ENCODE measurements around the gene KLF15.

The KLF15 gene

DNA sequence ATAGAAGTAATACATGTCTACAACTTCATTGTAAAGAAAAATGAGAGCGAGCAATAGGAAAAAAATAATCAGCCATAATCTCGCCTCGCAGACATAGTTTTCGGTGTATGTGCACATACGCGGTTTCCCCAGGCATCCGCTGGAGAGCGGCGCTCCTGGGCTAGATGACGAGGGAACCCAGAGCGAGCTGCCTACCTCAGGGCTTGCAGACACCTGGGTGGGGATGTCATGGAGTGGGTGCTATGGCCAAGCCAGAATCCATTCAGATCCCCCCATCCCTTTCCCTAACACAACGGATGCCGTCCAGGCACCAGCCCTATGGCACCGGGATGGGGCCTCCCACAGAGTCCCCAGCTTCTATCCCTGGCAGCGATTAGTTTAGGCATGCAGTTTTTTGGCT is 33.0 kb upstream of the KLF15 start:
- DNase-seq (ENCODE audit: extremely low spot score, insufficient read length, low read depth) (no peak), FAIRE-seq (no peak)

DNA sequence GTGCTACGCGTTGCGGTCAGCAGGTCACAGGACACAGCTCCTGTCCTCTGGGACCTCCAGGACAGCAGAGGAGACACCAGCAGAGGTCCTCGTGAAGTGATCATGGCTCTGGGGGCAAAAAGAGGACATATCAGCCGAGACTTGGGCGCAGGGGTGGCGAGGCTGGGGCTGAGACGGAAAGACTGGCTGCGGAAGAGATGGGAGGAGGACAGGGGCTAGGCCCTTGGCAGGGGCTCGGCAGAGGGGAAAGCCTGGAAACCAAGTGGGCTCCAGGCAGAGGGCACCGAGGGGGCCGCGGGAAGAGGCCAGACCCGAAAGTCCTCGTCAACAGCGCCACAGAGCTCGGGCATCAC is 32.6 kb upstream of the KLF15 start:
- DNase-seq (ENCODE audit: extremely low spot score, insufficient read length, low read depth) (no peak), FAIRE-seq (no peak)

GRCh38 chr3:126389112-126389793 is 32.0 kb upstream of the KLF15 start:
- peak; percentile 71 for FAIRE-seq
- peak; percentile 58 for DNase-seq (ENCODE audit: extremely low spot score, insufficient read length, low read depth)

GRCh38 chr3:126381966-126382365 is 24.8 kb upstream of the KLF15 start:
- DNase-seq (ENCODE audit: extremely low spot score, insufficient read length, low read depth), result no peak
- FAIRE-seq, result no peak

DNA sequence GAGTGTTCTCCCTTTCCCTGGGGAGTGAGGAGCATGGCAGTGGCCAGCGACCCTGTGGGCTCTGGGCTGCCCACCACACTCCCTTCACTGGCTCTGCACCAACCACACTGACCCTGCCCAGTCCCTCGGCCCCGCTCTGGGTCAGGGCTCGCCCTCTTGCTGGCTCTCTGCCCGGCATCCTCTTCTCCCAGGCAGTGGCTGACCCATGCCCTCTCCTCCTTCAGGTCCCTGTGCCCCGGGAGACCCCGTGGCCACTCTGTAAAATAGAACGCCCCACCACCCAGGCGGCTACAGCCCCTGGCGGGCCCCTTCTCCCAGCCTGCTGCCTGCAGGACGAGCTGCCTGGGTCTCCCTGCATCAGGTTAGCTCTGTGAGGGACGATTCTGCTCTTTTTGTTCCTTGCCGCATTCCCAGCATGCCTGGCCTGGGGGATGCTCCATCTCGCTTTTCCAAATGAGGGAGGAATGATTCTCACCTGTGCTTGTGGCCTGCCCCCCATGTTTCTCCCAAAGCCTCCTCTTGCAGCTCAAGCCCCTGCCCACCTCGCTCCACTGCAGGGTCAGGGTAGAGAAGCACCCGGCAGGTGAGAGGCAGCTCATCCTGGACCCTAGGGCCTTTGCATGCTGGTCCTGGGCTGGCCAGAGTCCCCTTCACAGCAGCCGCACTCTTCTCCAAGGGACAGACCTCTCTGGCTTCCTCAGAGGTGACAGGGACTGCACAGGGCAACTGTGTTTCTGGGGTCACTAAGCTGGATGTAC is 23.0 kb upstream of the KLF15 start:
- DNase-seq (ENCODE audit: extremely low spot score, insufficient read length, low read depth) (no peak), FAIRE-seq (no peak)

DNA sequence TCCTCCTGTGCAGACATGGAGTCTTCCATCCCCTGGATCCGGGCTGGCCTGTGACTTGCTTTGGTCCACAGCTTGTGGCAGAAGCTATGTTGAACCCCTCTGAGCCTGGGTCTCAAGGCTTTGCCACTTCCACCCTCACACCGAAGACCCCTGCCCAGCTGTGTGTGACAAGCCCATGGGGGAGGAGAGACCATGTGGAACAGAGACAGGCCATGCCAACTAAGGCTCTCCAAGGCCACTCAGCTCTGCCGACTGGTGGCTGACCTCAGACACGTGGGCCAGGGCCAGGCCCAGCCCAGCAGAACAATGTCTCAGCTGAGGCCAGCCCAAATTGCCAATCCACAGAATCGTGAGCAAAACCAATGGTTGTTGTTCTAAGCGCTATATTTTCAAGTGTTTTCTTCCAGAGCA is 21.1 kb upstream of the KLF15 start:
- FAIRE-seq (no peak), DNase-seq (ENCODE audit: extremely low spot score, insufficient read length, low read depth) (no peak)

GRCh38 chr3:126377211-126377610 is 20.0 kb upstream of the KLF15 start:
- no peak for FAIRE-seq
- DNase-seq (ENCODE audit: extremely low spot score, insufficient read length, low read depth), result no peak

- FAIRE-seq, result no peak
- no peak for DNase-seq (ENCODE audit: extremely low spot score, insufficient read length, low read depth)
Measured at GRCh38 chr3:126376444-126376843, 19.2 kb upstream of the KLF15 start.

GRCh38 chr3:126375835-126376331 is 18.7 kb upstream of the KLF15 start:
- no peak for DNase-seq (ENCODE audit: extremely low spot score, insufficient read length, low read depth)
- no peak for FAIRE-seq

DNA sequence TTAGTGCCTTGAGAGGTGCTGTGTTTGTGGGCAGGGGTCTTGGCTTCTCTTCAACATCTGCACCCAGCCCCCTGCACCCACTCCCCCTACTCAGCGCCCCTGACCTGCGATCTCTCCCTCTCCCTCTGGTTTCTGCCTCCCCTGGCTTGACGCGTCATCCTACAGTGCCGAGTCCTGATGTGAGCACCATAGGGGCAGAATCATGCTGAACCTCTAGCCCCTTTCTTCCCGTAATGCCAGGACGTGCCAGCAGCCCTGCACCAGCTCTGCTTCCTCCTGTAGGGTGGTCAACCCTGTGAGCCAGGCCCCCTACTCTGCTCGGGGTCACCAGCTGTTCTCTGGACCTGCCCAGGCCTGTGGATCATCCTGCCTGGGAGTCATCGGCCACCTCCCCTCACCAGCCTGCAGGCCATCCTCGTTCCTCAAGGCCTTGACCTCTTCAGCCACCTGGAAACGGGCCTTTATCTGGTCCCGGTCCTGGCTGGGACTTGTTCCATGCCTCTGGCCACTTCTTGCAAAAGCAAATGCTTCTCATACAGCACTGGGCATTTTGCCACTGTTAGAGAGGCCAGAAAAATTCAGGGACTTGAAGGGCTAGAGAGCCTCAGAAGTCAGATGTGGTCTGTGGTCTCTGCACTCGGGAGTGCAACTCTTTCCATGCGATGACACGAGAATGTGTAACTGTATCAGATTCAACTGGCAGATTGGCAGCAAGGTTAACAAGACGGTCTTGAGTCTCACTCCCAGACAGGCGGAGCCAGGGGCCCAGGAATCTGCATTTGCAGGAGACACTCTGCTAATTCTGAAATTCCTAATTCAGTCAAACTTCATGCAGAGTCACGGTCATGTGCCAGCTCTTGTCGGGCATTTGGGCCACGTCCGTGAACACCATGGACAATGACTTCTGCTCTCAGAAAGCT is 16.7 kb upstream of the KLF15 start:
- DNase-seq (ENCODE audit: extremely low spot score, insufficient read length, low read depth), result no peak
- no peak for FAIRE-seq

- no peak for DNase-seq (ENCODE audit: extremely low spot score, insufficient read length, low read depth)
- FAIRE-seq, result no peak
Measured at GRCh38 chr3:126373146-126373613, 16.0 kb upstream of the KLF15 start.

DNA sequence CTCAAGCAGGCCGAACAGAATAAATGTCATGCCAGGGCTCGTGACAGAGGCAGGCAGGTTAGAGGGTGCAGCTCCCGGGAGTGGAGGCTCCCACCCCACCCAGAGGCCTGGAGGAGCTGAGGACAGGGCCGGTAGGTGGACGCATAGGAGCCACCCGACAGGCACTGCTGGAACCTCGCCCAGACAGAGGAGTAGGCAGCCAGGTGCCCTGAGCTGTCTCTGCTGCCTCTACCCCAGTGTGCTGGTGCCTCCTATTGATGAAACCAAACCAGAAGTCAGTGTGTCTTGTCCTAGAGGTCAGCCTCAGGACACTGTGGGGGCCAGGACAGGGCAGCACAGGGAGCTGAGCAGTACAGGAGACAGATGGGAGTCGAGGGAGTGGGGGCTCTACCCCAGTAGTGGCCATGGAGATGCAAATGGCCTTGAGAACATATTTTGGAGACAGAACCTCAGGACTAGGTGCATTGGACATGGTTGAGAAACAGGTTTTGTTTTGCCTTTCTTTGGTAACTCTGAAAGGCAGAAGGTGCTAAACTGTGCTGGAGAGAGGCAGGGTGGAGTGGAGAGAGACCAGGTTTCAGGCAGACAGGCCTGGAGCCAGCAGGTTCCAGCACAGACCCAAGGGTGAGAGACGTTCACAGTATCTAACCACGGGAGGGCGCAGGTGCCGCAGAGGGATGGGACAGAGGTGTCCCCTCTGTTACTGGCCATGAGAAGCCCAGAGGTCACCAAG is 15.4 kb upstream of the KLF15 start:
- FAIRE-seq (no peak), DNase-seq (ENCODE audit: extremely low spot score, insufficient read length, low read depth) (no peak)

- DNase-seq (ENCODE audit: extremely low spot score, insufficient read length, low read depth) (no peak), FAIRE-seq (no peak)
Measured at GRCh38 chr3:126371096-126371705, 14.0 kb upstream of the KLF15 start.

DNA sequence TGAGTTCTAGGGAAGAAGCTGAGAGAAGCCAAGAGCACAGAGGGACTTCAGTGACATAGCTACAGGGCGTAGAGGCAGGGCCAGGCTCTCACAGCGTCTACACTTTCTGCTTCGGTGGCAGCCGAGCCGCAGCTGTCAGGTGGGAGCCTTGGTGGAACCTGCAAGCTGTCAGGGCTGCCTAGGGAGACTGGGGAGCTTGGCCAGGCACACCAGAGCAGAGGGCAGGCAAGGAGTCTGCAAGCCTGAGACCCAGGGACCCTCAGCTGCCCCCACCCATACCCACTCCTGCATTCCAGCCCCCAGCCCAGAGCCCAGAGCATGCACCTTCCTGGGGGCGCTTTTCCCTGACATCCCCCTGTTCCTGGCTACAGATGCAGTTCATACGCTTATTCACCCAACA is 13.4 kb upstream of the KLF15 start:
- DNase-seq (ENCODE audit: extremely low spot score, insufficient read length, low read depth) (no peak), FAIRE-seq (no peak)

DNA sequence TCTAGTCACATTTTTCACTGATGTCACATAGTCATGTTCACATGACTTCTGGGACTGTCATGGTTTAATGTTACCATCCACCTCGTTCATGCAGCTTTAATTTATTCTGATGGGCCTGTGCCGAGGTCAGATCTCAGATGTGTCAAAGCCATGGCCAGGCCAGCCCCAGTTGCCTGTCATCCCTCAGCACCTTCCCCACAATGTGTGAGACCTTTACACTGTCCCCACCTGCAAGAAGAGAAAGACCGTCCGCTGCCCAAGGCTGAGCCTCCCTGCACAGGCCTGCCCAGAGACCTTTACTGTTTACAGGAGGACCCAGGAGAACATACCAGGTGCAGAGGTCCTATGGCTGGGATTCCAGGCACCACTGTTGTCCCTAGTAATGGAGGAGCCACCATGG is 12.8 kb upstream of the KLF15 start:
- FAIRE-seq (no peak), DNase-seq (ENCODE audit: extremely low spot score, insufficient read length, low read depth) (no peak)

DNA sequence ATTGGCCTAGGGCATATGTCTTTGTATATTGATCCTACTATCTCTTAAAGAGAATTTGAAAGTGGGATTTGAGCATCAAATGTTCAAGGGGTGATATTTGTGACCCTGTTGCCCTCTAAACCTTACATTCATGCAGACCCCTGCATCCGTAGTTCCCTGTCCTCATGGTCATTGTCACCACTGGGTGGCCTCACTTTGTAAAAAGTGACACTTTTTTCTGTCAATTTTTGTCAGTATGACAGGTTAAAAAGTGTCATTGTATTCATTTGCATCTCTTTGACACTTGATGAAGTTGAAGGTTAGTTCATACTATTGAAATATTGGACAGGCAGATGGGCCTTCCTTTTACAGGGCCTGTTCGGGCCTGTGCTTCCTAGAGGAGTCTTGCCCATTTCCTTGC is 12.3 kb upstream of the KLF15 start:
- no peak for DNase-seq (ENCODE audit: extremely low spot score, insufficient read length, low read depth)
- no peak for FAIRE-seq

GRCh38 chr3:126367316-126367805 is 10.2 kb upstream of the KLF15 start:
- no peak for FAIRE-seq

DNA sequence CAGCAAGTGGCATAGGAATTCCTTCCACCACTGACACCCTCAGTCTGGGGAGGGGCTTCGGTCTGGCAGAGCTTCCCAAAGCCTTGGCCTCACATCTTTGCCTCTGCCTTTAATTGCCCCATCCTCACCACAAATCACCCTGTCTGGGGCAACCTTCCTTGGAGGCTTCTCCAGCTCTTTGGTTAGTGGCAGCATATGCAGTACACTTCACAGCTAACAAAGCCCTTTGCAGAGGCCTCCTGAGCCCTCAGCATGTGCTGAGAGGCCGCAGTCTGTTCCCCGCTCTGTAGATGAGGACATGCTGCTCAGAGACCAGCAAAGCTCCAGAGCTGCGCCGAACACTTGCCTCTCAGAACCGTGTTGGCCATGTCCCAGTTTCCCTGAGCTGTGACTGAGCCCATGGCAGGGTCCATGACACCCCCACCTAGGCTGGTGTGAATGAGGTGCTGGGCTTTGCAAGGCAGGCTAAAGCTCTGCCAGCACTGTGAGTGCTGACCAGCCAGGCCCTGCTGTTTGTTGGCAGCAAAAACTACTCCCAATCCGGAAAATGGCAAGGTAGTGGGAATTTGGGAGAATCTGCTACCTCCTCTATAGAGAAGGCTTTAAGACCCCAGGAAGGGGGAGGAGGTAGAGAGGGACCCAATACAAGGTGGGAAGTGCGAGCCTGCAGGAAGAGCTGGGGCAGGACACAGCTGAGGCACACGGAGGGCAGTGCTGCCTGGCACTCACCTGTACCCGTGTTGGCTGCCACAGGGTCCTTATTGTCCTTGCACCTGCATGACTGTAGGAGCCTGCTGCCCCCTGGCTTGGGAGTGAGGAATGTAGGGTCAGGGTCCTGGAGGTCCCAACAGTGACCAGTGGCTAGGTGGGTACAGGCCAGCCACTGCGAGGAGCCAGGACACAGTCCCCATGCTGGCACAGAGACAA is 8.4 kb upstream of the KLF15 start:
- FAIRE-seq (no peak), DNase-seq (ENCODE audit: extremely low spot score, insufficient read length, low read depth) (no peak)

More at GRCh38 chr3:126367316-126367805, 10.2 kb upstream of the KLF15 start:
- no peak for DNase-seq (ENCODE audit: extremely low spot score, insufficient read length, low read depth)
